K562 treated with DMSO at 1 percent for 12 hours (cell line): ENCODE results near the gene SDC4. TPM values are rescaled to one million over a fixed set of nuclear protein-coding genes. Genes with fewer than 3 reads are reported as not detected.

ENCODE experiments used
- total RNA-seq: library from RNA; unstranded; fragments of 300-600 nt; gene quantifications from 2 replicates; pipeline ENCODE4 v1.2.3, GENCODE V29; 2022; ENCODE audit not compliant: insufficient read depth

The SDC4 gene, protein sequence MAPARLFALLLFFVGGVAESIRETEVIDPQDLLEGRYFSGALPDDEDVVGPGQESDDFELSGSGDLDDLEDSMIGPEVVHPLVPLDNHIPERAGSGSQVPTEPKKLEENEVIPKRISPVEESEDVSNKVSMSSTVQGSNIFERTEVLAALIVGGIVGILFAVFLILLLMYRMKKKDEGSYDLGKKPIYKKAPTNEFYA
- total RNA-seq, result 10.0 and 15.6 TPM in 2 replicates

DNA sequence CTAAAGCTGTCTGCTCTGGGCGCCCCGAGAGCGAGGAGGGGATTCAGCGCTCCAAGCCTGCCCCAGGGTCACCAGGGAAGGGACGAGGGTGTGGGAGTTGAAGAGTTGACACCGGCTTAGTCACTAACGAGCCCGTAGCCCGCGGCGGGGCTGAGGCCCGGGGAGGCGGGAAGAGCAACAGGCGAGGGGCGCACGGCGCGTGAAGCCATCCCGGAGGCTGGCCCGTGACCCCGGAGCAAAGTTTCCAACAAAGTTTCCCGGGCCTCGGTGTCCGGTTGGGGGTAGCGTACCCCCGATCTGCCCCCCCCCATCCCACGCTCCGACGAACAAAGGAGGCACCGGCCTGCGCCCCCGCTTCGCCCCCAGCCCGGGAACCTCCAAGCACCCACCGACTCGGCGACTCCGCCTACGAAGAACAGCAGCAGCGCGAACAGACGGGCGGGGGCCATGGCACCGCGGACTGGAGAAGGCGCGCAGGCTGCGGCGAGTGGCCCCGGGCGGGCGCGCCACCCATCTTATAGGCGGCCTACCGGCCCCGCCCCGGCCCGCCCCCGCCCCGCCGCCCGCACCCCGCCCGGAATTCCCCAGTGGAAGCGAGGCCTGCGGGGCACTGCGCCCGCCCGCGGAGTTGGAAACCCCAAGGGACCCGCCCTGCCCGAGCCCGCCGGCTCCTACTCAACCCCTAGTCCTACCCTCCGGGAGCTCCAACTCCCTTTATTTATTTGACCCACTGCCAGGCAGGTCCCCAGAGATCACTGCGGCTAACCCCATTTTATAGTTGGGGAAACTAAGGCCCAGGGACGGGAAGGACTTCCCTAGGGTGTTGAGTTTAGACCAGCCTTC lies at the start of gene SDC4:
TSS of gene SDC4 (minus strand) at position 489 of the 843 bp plus-strand sequence. CDS start at position 449, 40 bp downstream.

DNA sequence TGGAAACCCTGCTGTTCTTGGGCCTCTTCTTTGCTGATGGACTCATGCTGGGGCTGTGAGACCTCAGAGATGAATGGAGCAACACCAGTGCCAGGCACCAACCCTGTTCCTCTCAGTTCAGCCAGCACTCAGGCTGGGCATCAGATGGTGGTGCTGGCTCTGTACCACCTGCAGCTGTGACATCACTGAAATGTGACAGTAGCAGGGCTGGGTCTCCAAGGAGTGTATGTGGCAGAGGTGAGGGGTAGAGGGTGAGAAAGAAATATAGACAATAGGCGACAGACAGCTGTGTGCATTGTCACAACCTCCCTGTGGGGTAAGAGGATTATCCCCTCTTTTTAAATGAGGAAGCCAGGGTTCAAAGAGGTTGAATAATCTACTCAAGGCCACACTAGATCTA lies 30.0 kb upstream of the SDC4 start, which contains the start of gene TP53TG5:
TSS of gene TP53TG5 (minus strand) at position 135 of the 400 bp plus-strand sequence. CDS start at position 46, 89 bp downstream.

DNA sequence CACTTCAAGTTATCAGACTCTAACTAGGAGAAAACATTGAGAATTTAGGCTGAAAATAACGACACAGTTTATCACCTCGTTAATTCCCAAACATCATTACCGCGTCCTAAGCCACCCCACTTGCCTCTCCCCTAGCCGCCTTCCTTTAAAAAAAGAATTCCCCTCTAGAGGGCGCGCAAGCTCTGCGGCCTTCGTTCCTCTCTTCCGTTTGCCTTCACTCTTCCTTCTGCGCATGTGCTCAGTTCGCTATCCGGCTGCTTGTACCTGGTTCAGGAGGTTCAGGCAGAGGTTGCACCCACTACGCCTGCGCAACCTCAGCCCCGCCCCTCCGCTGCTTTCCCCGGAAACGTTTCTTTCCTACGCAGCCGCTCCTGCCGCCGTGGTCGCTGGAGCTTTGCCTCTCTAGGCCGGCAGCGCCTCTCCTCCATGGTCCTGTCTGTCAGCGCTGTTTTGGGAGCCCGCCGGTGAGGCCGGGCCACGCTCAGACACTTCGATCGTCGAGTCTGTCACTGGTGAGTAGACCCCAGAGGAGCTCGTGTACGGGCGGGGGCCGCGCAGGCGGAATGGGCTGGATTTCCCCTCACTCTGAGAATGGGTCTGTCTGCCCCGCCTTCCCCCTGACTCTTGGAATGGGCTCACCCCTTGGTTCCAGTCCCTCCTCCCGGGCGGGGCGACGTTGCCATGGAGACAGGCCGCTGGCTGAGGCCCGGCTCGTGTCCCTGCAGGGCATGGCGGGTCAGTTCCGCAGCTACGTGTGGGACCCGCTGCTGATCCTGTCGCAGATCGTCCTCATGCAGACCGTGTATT lies 14.8 kb upstream of the SDC4 start, which contains the start of gene SYS1:
TSS of gene SYS1 (plus strand) at position 353 of the 807 bp plus-strand sequence. CDS start at position 729, 376 bp downstream.

DNA sequence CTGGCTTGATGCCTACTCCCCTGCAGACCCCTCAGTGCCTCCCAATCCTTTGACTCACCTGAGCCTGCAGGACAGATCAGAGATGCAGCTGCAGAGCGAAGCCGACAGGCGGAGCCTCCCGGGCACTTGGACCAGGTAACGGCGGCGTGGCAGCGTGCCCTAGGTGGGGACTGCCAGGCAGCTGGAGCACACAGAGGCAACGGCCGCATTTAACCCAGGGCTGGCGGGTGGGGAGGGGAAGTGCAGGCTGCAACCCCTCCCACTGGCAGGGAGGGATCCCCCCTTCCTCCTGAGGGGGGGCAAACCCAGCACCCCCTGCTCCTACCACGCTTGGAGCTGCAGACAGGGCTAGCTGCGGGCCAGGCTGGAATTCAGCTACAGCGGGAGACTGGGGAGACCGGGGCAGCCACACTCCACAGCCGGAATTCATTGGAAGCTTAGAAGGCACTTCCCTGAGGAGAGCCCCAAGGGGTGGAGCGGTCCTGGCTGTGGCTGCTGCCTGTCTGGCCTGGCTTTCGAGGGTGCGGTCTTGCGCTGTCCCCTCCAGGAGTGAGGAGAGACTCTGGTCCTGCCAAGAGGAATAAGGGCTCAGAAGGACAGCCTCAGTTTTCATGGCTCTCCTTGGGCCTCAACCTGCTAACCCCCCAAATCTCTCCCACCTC lies 40.0 kb downstream of the SDC4 start, which contains the start of gene MATN4:
TSS of gene MATN4 (minus strand) at position 183 of the 662 bp plus-strand sequence. CDS start 2,717 bp downstream, outside the sequence.

DNA sequence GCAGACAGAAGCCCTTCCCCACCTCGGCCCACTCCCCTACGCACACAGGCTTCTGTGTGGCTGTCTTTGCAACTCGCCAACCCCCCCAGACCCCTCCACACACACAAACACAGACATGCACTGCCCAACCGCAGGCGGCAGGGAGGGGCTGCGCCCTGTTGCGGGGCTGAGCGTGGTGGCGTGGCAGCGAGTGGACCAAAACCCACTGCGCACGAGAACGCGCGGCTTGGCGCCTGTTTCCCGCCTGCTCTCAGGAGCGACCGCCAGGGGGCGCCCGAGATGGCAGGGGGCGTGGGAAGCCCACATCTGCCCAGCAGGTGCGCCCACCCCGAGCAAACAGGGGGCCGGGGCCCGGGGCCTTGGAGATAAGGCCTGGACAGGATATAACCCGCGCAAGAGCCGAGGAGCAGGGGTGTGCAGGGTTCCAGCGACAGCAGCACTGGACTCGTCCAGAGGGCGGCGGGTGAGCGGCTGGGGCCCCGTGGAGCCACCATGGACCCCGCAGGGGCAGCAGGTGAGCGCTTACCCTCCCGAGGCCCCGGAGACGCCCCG lies 41.7 kb downstream of the SDC4 start, which contains the start of gene RBPJL:
TSS of gene RBPJL (plus strand) at position 410 of the 552 bp plus-strand sequence. CDS start at position 493, 83 bp downstream.

Other genes with a start within 250 kb of the SDC4 start
- not detected in 2 replicates for gene KCNS1, start 247.3 kb downstream of the SDC4 start, total RNA-seq
- gene WFDC5, start 233.2 kb downstream of the SDC4 start, total RNA-seq, result not detected in 2 replicates
- not detected in 2 replicates for gene WFDC12, start 224.0 kb downstream of the SDC4 start, total RNA-seq
- not detected in 2 replicates for gene PI3, start 173.5 kb downstream of the SDC4 start, total RNA-seq
- gene SEMG1, start 141.4 kb downstream of the SDC4 start, total RNA-seq, result not detected in 2 replicates
- not detected in 2 replicates for gene SEMG2, start 127.1 kb downstream of the SDC4 start, total RNA-seq
- not detected in 2 replicates for gene SLPI, start 93.9 kb downstream of the SDC4 start, total RNA-seq
- not detected in 2 replicates for gene RBPJL, start 41.6 kb downstream of the SDC4 start, total RNA-seq
- gene MATN4, start 40.1 kb downstream of the SDC4 start, total RNA-seq, result not detected in 2 replicates
- gene SYS1, start 14.7 kb upstream of the SDC4 start, total RNA-seq, result 11.9 and 19.6 TPM in 2 replicates
- gene TP53TG5, start 29.9 kb upstream of the SDC4 start, total RNA-seq, result not detected in 2 replicates
- gene DBNDD2, start 59.9 kb upstream of the SDC4 start, total RNA-seq, result 59.6 and 63.6 TPM in 2 replicates
- 89.3 and 114 TPM in 2 replicates for gene PIGT, start 67.7 kb upstream of the SDC4 start, total RNA-seq
- gene WFDC2, start 121.3 kb upstream of the SDC4 start, total RNA-seq, result not detected in 2 replicates
- gene SPINT3, start 167.2 kb upstream of the SDC4 start, total RNA-seq, result not detected in 2 replicates
- gene WFDC6, start 191.1 kb upstream of the SDC4 start, total RNA-seq, result not detected in 2 replicates
- not detected in 2 replicates for gene EPPIN, start 199.0 kb upstream of the SDC4 start, total RNA-seq
- gene WFDC8, start 230.9 kb upstream of the SDC4 start, total RNA-seq, result not detected in 2 replicates